Neural progenitor cell (in vitro differentiated cells): Measurements from ENCODE around the gene RABEP2. TPM values are rescaled to one million over a fixed set of nuclear protein-coding genes. Genes with fewer than 3 reads are reported as not detected.

ENCODE experiments used
- DNase-seq: peaks from one replicate; pipeline ENCODE4 v3.0.0-alpha.2; 2016; ENCODE audit warnings: low spot score
- H2AFZ ChIP-seq: fragments of 200-600 bp; sonication (generic); replicated peaks from 2 replicates; pipeline ENCODE4 v1.6.1; 2016; ENCODE audit warnings: antibody characterized with exemption
- H3F3A ChIP-seq: fragments of 200-600 bp; sonication (generic); 2 replicates; pipeline ENCODE4 v1.6.1; 2016; ENCODE audit warnings: antibody characterized with exemption, low read depth
- H3K27ac ChIP-seq: fragments of 200-600 bp; sonication (generic); 2 replicates; pipeline ENCODE4 v1.5.1; 2016; ENCODE audit warnings: mild to moderate bottlenecking
- H3K27me3 ChIP-seq: fragments of 200-600 bp; sonication (generic); 2 replicates; pipeline ENCODE4 v1.6.1; 2016; ENCODE audit warnings: mild to moderate bottlenecking, moderate library complexity
- H3K36me3 ChIP-seq: fragments of 200-600 bp; sonication (generic); 2 replicates; pipeline ENCODE4 v1.5.1; 2016
- H3K4me1 ChIP-seq: fragments of 200-600 bp; sonication (generic); 2 replicates; pipeline ENCODE4 v1.6.1; 2016; ENCODE audit warnings: mixed run types
- H3K4me2 ChIP-seq: fragments of 200-600 bp; sonication (generic); 2 replicates; pipeline ENCODE4 v1.6.1; 2016
- H3K4me3 ChIP-seq: fragments of 200-600 bp; sonication (generic); 2 replicates; pipeline ENCODE4 v1.5.1; 2016
- H3K79me2 ChIP-seq: fragments of 200-600 bp; sonication (generic); 2 replicates; pipeline ENCODE4 v1.6.1; 2016; ENCODE audit warnings: low read depth
- H3K9ac ChIP-seq: fragments of 200-600 bp; sonication (generic); 2 replicates; pipeline ENCODE4 v1.6.1; 2016
- H3K9me3 ChIP-seq: fragments of 200-600 bp; sonication (generic); 2 replicates; pipeline ENCODE4 v1.5.1; 2016; ENCODE audit warnings: low read depth
- H4K20me1 ChIP-seq: fragments of 200-600 bp; sonication (generic); 2 replicates; pipeline ENCODE4 v1.6.1; 2016; ENCODE audit warnings: low read depth
- H3K27ac Mint-ChIP-seq: 3 replicates; pipeline ENCODE4 v1.8.0; 2021; ENCODE audit warnings: mixed read lengths
- H3K27me3 Mint-ChIP-seq: 2 replicates; pipeline ENCODE4 v1.8.0; 2022; ENCODE audit warnings: low read depth, mild to moderate bottlenecking, inconsistent platforms, moderate library complexity, mixed read lengths; ENCODE audit not compliant: insufficient read depth
- H3K36me3 Mint-ChIP-seq: 3 replicates; pipeline ENCODE4 v1.8.0; 2021; ENCODE audit warnings: mixed read lengths
- H3K4me1 Mint-ChIP-seq: 3 replicates; pipeline ENCODE4 v1.8.0; 2021; ENCODE audit warnings: mixed read lengths
- H3K4me3 Mint-ChIP-seq: 3 replicates; pipeline ENCODE4 v1.8.0; 2021; ENCODE audit warnings: mild to moderate bottlenecking, moderate library complexity, mixed read lengths
- H3K9me3 Mint-ChIP-seq: 3 replicates; pipeline ENCODE4 v1.8.0; 2020; ENCODE audit warnings: mixed read lengths
- CTCF ChIP-seq: fragments of 200-600 bp; sonication (generic); IDR thresholded peaks from 2 replicates; pipeline ENCODE4 v1.5.1; 2017; ENCODE audit warnings: antibody characterized with exemption, mild to moderate bottlenecking
- EZH2 ChIP-seq: fragments of 200-600 bp; sonication (generic); IDR thresholded peaks from 2 replicates; pipeline ENCODE4 v1.6.1; 2017; ENCODE audit warnings: antibody characterized with exemption, mild to moderate bottlenecking, moderate library complexity
- EZH2phosphoT487 ChIP-seq: fragments of 200-600 bp; sonication (generic); IDR thresholded peaks from 2 replicates; pipeline ENCODE4 v1.6.1; 2017; ENCODE audit warnings: antibody characterized with exemption
- total RNA-seq: library from RNA; depleted of rRNA; stranded (reverse); fragments of >200 nt; gene quantifications from 2 replicates; pipeline ENCODE4 v1.2.3, GENCODE V29; 2015; ENCODE audit warnings: low replicate concordance

Gene RABEP2
- total RNA-seq, 1 donor from 2014 or later, result 9.1 TPM

DNA sequence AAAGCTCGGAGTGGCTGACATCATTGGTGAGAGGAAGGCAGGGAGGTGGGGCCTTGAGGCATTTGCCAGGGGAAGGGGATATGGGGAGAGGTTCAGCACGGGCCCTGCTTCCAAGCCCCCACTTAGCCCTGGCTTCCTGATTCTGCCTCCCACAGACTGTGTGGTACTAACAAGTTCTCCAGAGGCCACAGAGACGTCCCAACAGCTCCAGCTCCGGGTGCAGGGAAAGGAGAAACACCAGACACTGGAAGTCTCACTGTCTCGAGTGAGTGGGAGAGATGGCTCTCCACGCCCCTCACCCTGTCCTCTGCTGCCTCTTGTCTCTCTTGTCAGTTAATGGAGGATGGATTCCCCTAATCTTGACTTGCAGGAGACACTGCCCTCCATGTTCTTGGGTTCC, 33.8 kb upstream of the RABEP2 start:
- Mint-ChIP-seq H3K4me1 (no peaks in the 10 kb centered on the region), H3K4me3 (no peak overlapping the region), H3K27me3 (peaks cover 3% of the 10 kb centered on the region), H3K27ac (no peak overlapping the region), H3K9me3 (no peaks in the 10 kb centered on the region), H3K36me3 (peaks cover 31% of the 10 kb centered on the region)
- H3K9me3 ChIP-seq, result no peaks in the 10 kb centered on the region
- no peak overlapping the region for H2AFZ ChIP-seq
- H3K36me3 ChIP-seq, result no peaks in the 10 kb centered on the region
- no peak overlapping the region for H3K9ac ChIP-seq
- H3K27ac ChIP-seq, result no peak overlapping the region
- H3K27me3 ChIP-seq, result no peaks in the 10 kb centered on the region
- H4K20me1 ChIP-seq, result no peaks in the 10 kb centered on the region
- no peak overlapping the region for H3K4me3 ChIP-seq
- H3F3A ChIP-seq, result no peaks in the 10 kb centered on the region
- TF ChIP-seq CTCF (no peak), EZH2 (no peak), EZH2phosphoT487 (no peak)
- H3K4me1 ChIP-seq, result no peaks in the 10 kb centered on the region
- H3K4me2 ChIP-seq, result no peak overlapping the region
- peaks cover 5% of the 10 kb centered on the region for H3K79me2 ChIP-seq
- DNase-seq, result no peak

DNA sequence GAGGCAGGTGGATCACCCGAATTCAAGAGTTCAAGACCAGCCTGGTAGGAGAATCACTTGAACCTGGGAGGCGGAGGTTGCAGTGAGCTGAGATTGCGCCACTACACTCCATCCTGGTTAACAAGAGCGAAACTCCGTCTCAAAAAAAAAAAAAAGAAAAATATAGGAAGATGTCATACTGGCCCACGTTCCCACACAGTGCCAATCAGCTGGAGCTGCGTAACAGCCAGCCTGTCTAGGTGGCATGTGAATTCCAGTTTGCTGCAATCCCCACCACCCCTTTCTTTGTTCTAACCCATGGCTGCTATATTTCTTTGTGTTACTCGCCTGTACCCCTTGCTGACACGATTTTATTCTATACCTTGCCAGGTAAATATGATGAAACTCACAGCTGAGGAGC, 33.2 kb upstream of the RABEP2 start:
- Histone ChIP-seq H3F3A (no peaks in the 10 kb centered on the region), H3K27me3 (no peaks in the 10 kb centered on the region), H3K9ac (no peak overlapping the region), H3K9me3 (no peaks in the 10 kb centered on the region), H3K4me3 (no peak overlapping the region), H3K79me2 (peaks cover 11% of the 10 kb centered on the region), H3K4me1 (no peaks in the 10 kb centered on the region), H3K36me3 (peaks cover 1% of the 10 kb centered on the region), H3K4me2 (no peak overlapping the region), H3K27ac (no peak overlapping the region), H4K20me1 (peaks cover 1% of the 10 kb centered on the region), H2AFZ (no peak overlapping the region)
- Mint-ChIP-seq H3K27ac (no peak overlapping the region), H3K9me3 (no peaks in the 10 kb centered on the region), H3K4me3 (no peak overlapping the region), H3K36me3 (peaks cover 34% of the 10 kb centered on the region), H3K27me3 (peaks cover 2% of the 10 kb centered on the region), H3K4me1 (no peaks in the 10 kb centered on the region)
- DNase-seq, result no peak
- TF ChIP-seq EZH2 (no peak), CTCF (no peak), EZH2phosphoT487 (no peak)

GRCh38 chr16:28951410-28951943, 26.4 kb upstream of the RABEP2 start:
- H3K36me3 ChIP-seq, result peaks cover 2% of the 10 kb centered on the region
- peaks cover 4% of the 10 kb centered on the region for H3K4me1 ChIP-seq
- H3K27ac ChIP-seq, result no peak overlapping the region
- TF ChIP-seq EZH2phosphoT487, result no peak
- no peak for TF ChIP-seq EZH2
- no peak for TF ChIP-seq CTCF
- DNase-seq, result no peak
- H3F3A ChIP-seq, result peaks cover 7% of the 10 kb centered on the region
- Mint-ChIP-seq H3K27me3 (peaks cover 2% of the 10 kb centered on the region), H3K4me1 (peaks cover 16% of the 10 kb centered on the region), H3K9me3 (no peaks in the 10 kb centered on the region), H3K36me3 (peaks cover 11% of the 10 kb centered on the region), H3K27ac (peak overlapping the region; percentile 82), H3K4me3 (peak overlapping the region; percentile 96)
- peaks cover 13% of the 10 kb centered on the region for H3K27me3 ChIP-seq
- peak overlapping the region; percentile 94 for H3K4me3 ChIP-seq
- H4K20me1 ChIP-seq, result peaks cover 10% of the 10 kb centered on the region
- peak overlapping the region; percentile 90 for H3K9ac ChIP-seq
- H3K9me3 ChIP-seq, result no peaks in the 10 kb centered on the region
- peaks cover 35% of the 10 kb centered on the region for H3K79me2 ChIP-seq
- H2AFZ ChIP-seq, result peak overlapping the region; percentile 74
- H3K4me2 ChIP-seq, result peak overlapping the region; percentile 99
